ENCODE results near the gene PAH.

GRCh38 chr12:102811110-102811737 is 105.8 kb downstream of the PAH start:
- TF ChIP-seq POLR2AphosphoS5 (IDR thresholded peaks at IDR 0.05; ENCODE audit: insufficient read depth, low read depth, low read length) (no peak), CTCF (IDR thresholded peaks at IDR 0.05; ENCODE audit: extremely low read depth in 1 of 2, insufficient read depth in 1 of 2, low read depth in 1 of 2, low read length in 2 of 2) (peak in 1 of 2 donors; percentile 24), POLR2A (IDR thresholded peaks at IDR 0.05; ENCODE audit: low read depth, low read length) (no peak), EZH2 (IDR thresholded peaks at IDR 0.05; ENCODE audit: borderline replicate concordance, low read depth, low read length, severe bottlenecking) (no peak), MAX (IDR thresholded peaks at IDR 0.05; ENCODE audit: insufficient read depth, insufficient read length) (no peak), GATA2 (IDR thresholded peaks at IDR 0.05; ENCODE audit: insufficient read depth, insufficient read length, low read depth, low read length) (no peak)

Data from endothelial cell of umbilical vein (primary cell).